ENCODE results near the gene PRSS38.

Gene PRSS38

GRCh38 chr1:227780101-227781044, 35.1 kb upstream of the PRSS38 start:
- Histone ChIP-seq H3K36me3 (ENCODE audit: control insufficient read depth, insufficient read depth, low read length) (no peaks in the 10 kb centered on the region), H3K27ac (no peak overlapping the region), H3K4me3 (ENCODE audit: low read depth, low read length) (no peak overlapping the region), H2AFZ (no peak overlapping the region), H3K4me2 (ENCODE audit: low read length) (no peak overlapping the region), H3K27me3 (ENCODE audit: control insufficient read depth, insufficient read depth, low read length) (no peaks in the 10 kb centered on the region), H3K9ac (no peak overlapping the region), H3K9me3 (ENCODE audit: control insufficient read depth, low read length) (no peaks in the 10 kb centered on the region), H3K79me2 (no peaks in the 10 kb centered on the region), H3K4me1 (no peaks in the 10 kb centered on the region)
- no peak for TF ChIP-seq CTCF (IDR thresholded peaks at IDR 0.05)

GRCh38 chr1:227781314-227781930, 34.1 kb upstream of the PRSS38 start:
- H3K27me3 ChIP-seq (ENCODE audit: control insufficient read depth, insufficient read depth, low read length): no peaks in the 10 kb centered on the region
- no peaks in the 10 kb centered on the region for H3K36me3 ChIP-seq (ENCODE audit: control insufficient read depth, insufficient read depth, low read length)
- H3K27ac ChIP-seq: no peak overlapping the region
- H3K9me3 ChIP-seq (ENCODE audit: control insufficient read depth, low read length): no peaks in the 10 kb centered on the region
- no peaks in the 10 kb centered on the region for H3K4me1 ChIP-seq
- H3K9ac ChIP-seq: no peak overlapping the region
- H3K4me3 ChIP-seq (ENCODE audit: low read depth, low read length): no peak overlapping the region
- no peak overlapping the region for H2AFZ ChIP-seq
- H3K79me2 ChIP-seq: no peaks in the 10 kb centered on the region
- no peak overlapping the region for H3K4me2 ChIP-seq (ENCODE audit: low read length)
- no peak for TF ChIP-seq CTCF (IDR thresholded peaks at IDR 0.05)

- no peaks in the 10 kb centered on the region for H3K79me2 ChIP-seq
- H3K4me3 ChIP-seq (ENCODE audit: low read depth, low read length): no peak overlapping the region
- peaks cover 2% of the 10 kb centered on the region for H3K4me1 ChIP-seq
- no peak overlapping the region for H3K9ac ChIP-seq
- no peaks in the 10 kb centered on the region for H3K9me3 ChIP-seq (ENCODE audit: control insufficient read depth, low read length)
- no peak overlapping the region for H3K4me2 ChIP-seq (ENCODE audit: low read length)
- H3K27me3 ChIP-seq (ENCODE audit: control insufficient read depth, insufficient read depth, low read length): no peaks in the 10 kb centered on the region
- no peak for TF ChIP-seq CTCF (IDR thresholded peaks at IDR 0.05)
- H2AFZ ChIP-seq: no peak overlapping the region
- H3K36me3 ChIP-seq (ENCODE audit: control insufficient read depth, insufficient read depth, low read length): no peaks in the 10 kb centered on the region
- H3K27ac ChIP-seq: no peak overlapping the region
These were observed 33.2 kb upstream of the PRSS38 start for GRCh38 chr1:227782226-227782625.

- Histone ChIP-seq H3K9ac (no peak overlapping the region), H3K36me3 (ENCODE audit: control insufficient read depth, insufficient read depth, low read length) (no peaks in the 10 kb centered on the region), H3K27me3 (ENCODE audit: control insufficient read depth, insufficient read depth, low read length) (no peaks in the 10 kb centered on the region), H3K9me3 (ENCODE audit: control insufficient read depth, low read length) (no peaks in the 10 kb centered on the region), H3K27ac (no peak overlapping the region), H3K4me1 (peaks cover 2% of the 10 kb centered on the region), H3K4me2 (ENCODE audit: low read length) (no peak overlapping the region), H3K4me3 (ENCODE audit: low read depth, low read length) (no peak overlapping the region), H3K79me2 (no peaks in the 10 kb centered on the region), H2AFZ (no peak overlapping the region)
- TF ChIP-seq CTCF (IDR thresholded peaks at IDR 0.05): no peak
These were observed 30.2 kb upstream of the PRSS38 start for GRCh38 chr1:227785094-227785804.
